ENCODE measurements around the gene ZNF880. TPM values are rescaled to one million over a fixed set of nuclear protein-coding genes. Genes with fewer than 3 reads are reported as not detected.

ZNF880 gene
- total and polyA plus RNA-seq, 9 of the 15 experiments (the other 6 are each of a cell fraction or from before 2014, with no cell fraction given) = 0.15 to 1.9 (median 0.64) TPM; not detected in 1

DNA sequence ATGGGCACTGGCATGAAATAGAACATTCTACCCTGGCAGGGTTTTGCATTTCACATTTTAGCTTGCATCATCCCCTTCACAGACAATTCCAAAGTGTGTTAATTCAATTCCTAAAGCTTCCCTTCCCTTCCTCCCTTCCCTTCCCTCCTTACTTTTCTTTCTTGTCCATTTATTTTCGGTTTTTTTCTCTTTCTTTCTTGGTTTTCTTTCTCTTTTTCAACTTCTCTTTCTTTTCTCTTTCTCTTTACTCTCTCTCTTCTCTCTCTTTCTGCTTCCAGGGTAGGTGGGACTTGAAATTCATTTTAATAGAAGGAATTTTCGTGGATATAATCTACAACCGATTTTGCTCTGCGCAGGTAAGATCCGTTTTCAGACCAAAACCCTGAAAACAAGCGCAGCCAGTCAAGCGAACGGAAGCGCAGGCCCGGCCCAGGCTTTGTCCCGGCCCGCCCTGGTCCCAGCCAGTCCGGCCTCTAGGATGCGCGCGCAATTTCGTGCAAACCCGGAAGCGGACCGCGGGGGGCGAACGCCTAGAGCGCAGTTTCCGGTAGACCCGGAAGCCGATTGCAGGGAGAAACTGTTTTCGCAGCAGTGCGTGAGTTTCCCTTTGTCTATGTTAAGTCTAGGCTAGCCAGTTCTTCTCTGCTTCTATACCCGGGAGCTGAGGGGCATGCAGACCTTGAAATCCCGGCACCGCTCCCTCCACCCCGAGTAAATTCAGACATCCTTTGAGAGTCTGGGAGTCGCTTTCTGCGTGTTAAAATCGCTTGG, 27.8 kb downstream of the ZNF880 start, which contains the start of gene ZNF528 (continued):
- TF ChIP-seq ZNF165 (CRISPR knock-in tag; IDR thresholded peaks at IDR 0.05; ENCODE audit: borderline replicate concordance) = no peak
- TF ChIP-seq BHLHE40 (IDR thresholded peaks at IDR 0.05; ENCODE audit: low read length) = no peak
- TF ChIP-seq ZNF282 (CRISPR knock-in tag; IDR thresholded peaks at IDR 0.05) = no peak
- no peak for TF ChIP-seq KLF1 (tag; IDR thresholded peaks at IDR 0.05)
- TF ChIP-seq SREBF1 (IDR thresholded peaks at IDR 0.05; ENCODE audit: borderline replicate concordance, low read depth, low read length) = no peak
- TF ChIP-seq STAT5A (IDR thresholded peaks at IDR 0.05; ENCODE audit: borderline replicate concordance, low read length) = no peak
- no peak for TF ChIP-seq GATAD2B (IDR thresholded peaks at IDR 0.05; ENCODE audit: borderline replicate concordance)
- no peak for TF ChIP-seq PHTF2 (CRISPR knock-in tag; IDR thresholded peaks at IDR 0.05)
- no peak for TF ChIP-seq TAF1 (IDR thresholded peaks at IDR 0.05; ENCODE audit: control insufficient read depth, extremely low read depth, insufficient read depth, low read length, severe bottlenecking)
- TF ChIP-seq WHSC1 (IDR thresholded peaks at IDR 0.05; ENCODE audit: low read length) = no peak
- TF ChIP-seq KDM2B (CRISPR knock-in tag; IDR thresholded peaks at IDR 0.05) = no peak
- TF ChIP-seq ADNP (tag; IDR thresholded peaks at IDR 0.05) = no peak
- TF ChIP-seq MXD1 (CRISPR knock-in tag; IDR thresholded peaks at IDR 0.05; ENCODE audit: borderline replicate concordance, poor library complexity, severe bottlenecking) = no peak
- TF ChIP-seq PYGO2 (tag; IDR thresholded peaks at IDR 0.05) = no peak
- TF ChIP-seq ZNF121 (CRISPR knock-in tag; conservative IDR thresholded peaks at IDR 0.05) = no peak
- no peak for TF ChIP-seq CEBPB (tag; IDR thresholded peaks at IDR 0.05)
- no peak for TF ChIP-seq FOXP1 (CRISPR knock-in tag; IDR thresholded peaks at IDR 0.05)
- TF ChIP-seq, protein P1, sequence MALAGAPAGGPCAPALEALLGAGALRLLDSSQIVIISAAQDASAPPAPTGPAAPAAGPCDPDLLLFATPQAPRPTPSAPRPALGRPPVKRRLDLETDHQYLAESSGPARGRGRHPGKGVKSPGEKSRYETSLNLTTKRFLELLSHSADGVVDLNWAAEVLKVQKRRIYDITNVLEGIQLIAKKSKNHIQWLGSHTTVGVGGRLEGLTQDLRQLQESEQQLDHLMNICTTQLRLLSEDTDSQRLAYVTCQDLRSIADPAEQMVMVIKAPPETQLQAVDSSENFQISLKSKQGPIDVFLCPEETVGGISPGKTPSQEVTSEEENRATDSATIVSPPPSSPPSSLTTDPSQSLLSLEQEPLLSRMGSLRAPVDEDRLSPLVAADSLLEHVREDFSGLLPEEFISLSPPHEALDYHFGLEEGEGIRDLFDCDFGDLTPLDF (CRISPR knock-in tag; IDR thresholded peaks at IDR 0.05) = no peak
- TF ChIP-seq, protein P2, sequence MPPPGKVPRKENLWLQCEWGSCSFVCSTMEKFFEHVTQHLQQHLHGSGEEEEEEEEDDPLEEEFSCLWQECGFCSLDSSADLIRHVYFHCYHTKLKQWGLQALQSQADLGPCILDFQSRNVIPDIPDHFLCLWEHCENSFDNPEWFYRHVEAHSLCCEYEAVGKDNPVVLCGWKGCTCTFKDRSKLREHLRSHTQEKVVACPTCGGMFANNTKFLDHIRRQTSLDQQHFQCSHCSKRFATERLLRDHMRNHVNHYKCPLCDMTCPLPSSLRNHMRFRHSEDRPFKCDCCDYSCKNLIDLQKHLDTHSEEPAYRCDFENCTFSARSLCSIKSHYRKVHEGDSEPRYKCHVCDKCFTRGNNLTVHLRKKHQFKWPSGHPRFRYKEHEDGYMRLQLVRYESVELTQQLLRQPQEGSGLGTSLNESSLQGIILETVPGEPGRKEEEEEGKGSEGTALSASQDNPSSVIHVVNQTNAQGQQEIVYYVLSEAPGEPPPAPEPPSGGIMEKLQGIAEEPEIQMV (tag; conservative IDR thresholded peaks at IDR 0.05; ENCODE audit: low read depth) = 0 out of 2 replicates have a peak, but pooled peaks have one; percentile 4
- no peak for TF ChIP-seq RFX5 (IDR thresholded peaks at IDR 0.05; ENCODE audit: low read depth, low read length)
- TF ChIP-seq, protein P3, sequence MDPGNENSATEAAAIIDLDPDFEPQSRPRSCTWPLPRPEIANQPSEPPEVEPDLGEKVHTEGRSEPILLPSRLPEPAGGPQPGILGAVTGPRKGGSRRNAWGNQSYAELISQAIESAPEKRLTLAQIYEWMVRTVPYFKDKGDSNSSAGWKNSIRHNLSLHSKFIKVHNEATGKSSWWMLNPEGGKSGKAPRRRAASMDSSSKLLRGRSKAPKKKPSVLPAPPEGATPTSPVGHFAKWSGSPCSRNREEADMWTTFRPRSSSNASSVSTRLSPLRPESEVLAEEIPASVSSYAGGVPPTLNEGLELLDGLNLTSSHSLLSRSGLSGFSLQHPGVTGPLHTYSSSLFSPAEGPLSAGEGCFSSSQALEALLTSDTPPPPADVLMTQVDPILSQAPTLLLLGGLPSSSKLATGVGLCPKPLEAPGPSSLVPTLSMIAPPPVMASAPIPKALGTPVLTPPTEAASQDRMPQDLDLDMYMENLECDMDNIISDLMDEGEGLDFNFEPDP (CRISPR knock-in tag; IDR thresholded peaks at IDR 0.05) = no peak
- no peak for TF ChIP-seq ZC3H4 (CRISPR knock-in tag; IDR thresholded peaks at IDR 0.05; ENCODE audit: borderline replicate concordance)
- peak; percentile 91 for TF ChIP-seq NR2C1 (IDR thresholded peaks at IDR 0.05)
- TF ChIP-seq NR2C1 (tag; IDR thresholded peaks at IDR 0.05) = peak; percentile 93
- TF ChIP-seq ARHGAP35 (IDR thresholded peaks at IDR 0.05; ENCODE audit: partially characterized antibody) = no peak
